ENCODE results near the gene FEM1A.
A peak's percentile ranks its signal among the peaks of the same experiment; 100 is the strongest.
"Not testable (repeated sequence)": the region's sequence is repeated elsewhere in the genome, so short reads cannot be mapped to it uniquely, and the experiment has no call there.

The FEM1A gene

GRCh38 chr19:4814625-4815425, 23.3 kb downstream of the FEM1A start:
- no peak for DNase-seq

GRCh38 chr19:4815426-4816201, 24.1 kb downstream of the FEM1A start:
- peak; percentile 93 for DNase-seq

- DNase-seq = no peak
These were observed 24.8 kb downstream of the FEM1A start for GRCh38 chr19:4816202-4816949.

GRCh38 chr19:4816950-4817278, 25.4 kb downstream of the FEM1A start:
- DNase-seq = no peak

GRCh38 chr19:4817467-4818277, 26.1 kb downstream of the FEM1A start:
- no peak for DNase-seq

- no peak for DNase-seq
These were observed 29.7 kb downstream of the FEM1A start for GRCh38 chr19:4821265-4821664.

GRCh38 chr19:4822354-4822753, 30.8 kb downstream of the FEM1A start:
- not testable (repeated sequence) for DNase-seq

- DNase-seq = no peak
These were observed 32.0 kb downstream of the FEM1A start for GRCh38 chr19:4823577-4823976.

GRCh38 chr19:4829001-4829712, 37.6 kb downstream of the FEM1A start:
- DNase-seq = no peak

- DNase-seq = no peak
These were observed 38.8 kb downstream of the FEM1A start for GRCh38 chr19:4830332-4830731.

- no peak for DNase-seq
These were observed 39.3 kb downstream of the FEM1A start for GRCh38 chr19:4830768-4831265.

GRCh38 chr19:4831304-4831978, 39.9 kb downstream of the FEM1A start, which contains the start of gene TICAM1:
TSS of gene TICAM1 (minus strand) at chr19:4831712. CDS start at chr19:4818377, 13,335 bp downstream.
- DNase-seq = no peak

GRCh38 chr19:4831979-4832340, 40.4 kb downstream of the FEM1A start:
- not testable (repeated sequence) for DNase-seq

- no peak for DNase-seq
These were observed 41.2 kb downstream of the FEM1A start for GRCh38 chr19:4832776-4833175.

GRCh38 chr19:4839192-4839591, 47.7 kb downstream of the FEM1A start:
- DNase-seq = no peak

GRCh38 chr19:4843647-4843965, 52.1 kb downstream of the FEM1A start:
- DNase-seq = no peak

GRCh38 chr19:4844348-4845179, 53.0 kb downstream of the FEM1A start:
- DNase-seq = no peak

- not testable (repeated sequence) for DNase-seq
These were observed 54.4 kb downstream of the FEM1A start for GRCh38 chr19:4845975-4846374.

- DNase-seq = no peak
These were observed 55.8 kb downstream of the FEM1A start for GRCh38 chr19:4847190-4847973.

- no peak for DNase-seq
These were observed 57.5 kb downstream of the FEM1A start for GRCh38 chr19:4849019-4849418.

Measured in DMS 273 treated with DMSO at 0.1 percent for 48 hours (cell line).